ENCODE data around the gene TPX2. TPM values are rescaled to one million over a fixed set of nuclear protein-coding genes. Genes with fewer than 3 reads are reported as not detected.

Gene TPX2
- total RNA-seq, 1 experiment from 2014 or later, result 248 TPM

GRCh38 chr20:31698243-31698802 lies 40.8 kb upstream of the TPX2 start:
- H3K4me1 ChIP-seq (ENCODE audit: control insufficient read depth, insufficient read depth, low read length), result peaks cover 46% of the 10 kb centered on the region
- H3K36me3 ChIP-seq (ENCODE audit: control insufficient read depth, insufficient read depth, low read length), result peaks cover 4% of the 10 kb centered on the region; the same call in 1 of the 2 replicates
- in situ Hi-C loops (cut with HindIII; ENCODE audit: low pct_unique_long_range_greater_than_20kb, low sequenced_read_pairs) (no loop called here), intact Hi-C loops (cut with micrococcal nuclease; ENCODE audit: unreplicated experiment) (no loop called here)
- H3K27ac ChIP-seq (ENCODE audit: low read length), result peak overlapping the region; percentile 71
- H3K9me3 ChIP-seq (ENCODE audit: control insufficient read depth, insufficient read depth, low read depth, low read length), result no peaks in the 10 kb centered on the region
- TF ChIP-seq TCF7L2 (IDR thresholded peaks at IDR 0.05; ENCODE audit: low read depth, low read length) (no peak), REST (IDR thresholded peaks at IDR 0.05; ENCODE audit: insufficient read depth in 1 of 2, low read depth in 2 of 2, low read length in 1 of 2) (no peak), CTCF (IDR thresholded peaks at IDR 0.05) (no peak)
- BruUV-seq (replicated peaks), result no TSS peak
- ATAC-seq, result no peak
- H3K27me3 ChIP-seq (ENCODE audit: control insufficient read depth, insufficient read depth, low read length), result no peaks in the 10 kb centered on the region
- no peak overlapping the region for H3K4me3 ChIP-seq (ENCODE audit: low read depth in 2 of 2, low read length in 2 of 2)
- ChIA-PET POLR2A (interaction anchor here (0.6 to 1.1 kb wide), 6 partner anchors 8 to 1860 kb away, joined by 3 to 5 read pairs (median 3); no protein-coding TSS in a partner anchor), CTCF (interaction anchor here (0.6 to 2.1 kb wide), 4 partner anchors 25 to 141 kb away, joined by 4 to 10 read pairs (median 8); no protein-coding TSS in a partner anchor)
- no peak for DNase-seq (ENCODE audit: low read depth, low spot score)

GRCh38 chr20:31698803-31699718 lies 40.0 kb upstream of the TPX2 start:
- peak; percentile 43 for ATAC-seq
- TF ChIP-seq POLR2AphosphoS5 (IDR thresholded peaks at IDR 0.05; ENCODE audit: low read depth, low read length) (no peak), SIN3A (IDR thresholded peaks at IDR 0.05; ENCODE audit: borderline replicate concordance, insufficient read depth, low read depth, low read length) (no peak), TCF7L2 (IDR thresholded peaks at IDR 0.05; ENCODE audit: low read depth, low read length) (no peak), REST (IDR thresholded peaks at IDR 0.05; ENCODE audit: insufficient read depth in 1 of 2, low read depth in 2 of 2, low read length in 1 of 2) (no peak), CTCF (IDR thresholded peaks at IDR 0.05) (no peak)
- Histone ChIP-seq H3K9me3 (ENCODE audit: control insufficient read depth, insufficient read depth, low read depth, low read length) (no peaks in the 10 kb centered on the region), H3K27ac (ENCODE audit: low read length) (peak overlapping the region; percentile 71), H3K4me1 (ENCODE audit: control insufficient read depth, insufficient read depth, low read length) (peaks cover 40% of the 10 kb centered on the region), H3K27me3 (ENCODE audit: control insufficient read depth, insufficient read depth, low read length) (no peaks in the 10 kb centered on the region), H3K36me3 (ENCODE audit: control insufficient read depth, insufficient read depth, low read length) (peaks cover 4% of the 10 kb centered on the region; the same call in 1 of the 2 replicates), H3K4me3 (ENCODE audit: low read depth in 2 of 2, low read length in 2 of 2) (no peak overlapping the region)
- BruUV-seq (replicated peaks), result TSS peak; percentile 0
- CTCF ChIA-PET, result interaction anchor here (0.5 to 2.1 kb wide), 5 partner anchors 25 to 142 kb away, joined by 3 to 10 read pairs (median 6); no protein-coding TSS in a partner anchor
- DNase-seq (ENCODE audit: low read depth, low spot score), result peak; percentile 99
- intact Hi-C loops (cut with micrococcal nuclease; ENCODE audit: unreplicated experiment) (no loop called here), in situ Hi-C loops (cut with HindIII; ENCODE audit: low pct_unique_long_range_greater_than_20kb, low sequenced_read_pairs) (no loop called here)
- POLR2A ChIA-PET, result interaction anchor here (0.6 to 1.1 kb wide), 6 partner anchors 8 to 1860 kb away, joined by 3 to 5 read pairs (median 4); no protein-coding TSS in a partner anchor

All from Panc1 (cell line).